Upper lobe of left lung (tissue), 6 donors: Measurements from ENCODE around the gene FBXO5. TPM values are rescaled to one million over a fixed set of nuclear protein-coding genes. Genes with fewer than 3 reads are reported as not detected.
A peak's percentile ranks its signal among the peaks of the same experiment; 100 is the strongest.
"Not testable (repeated sequence)": the region's sequence is repeated elsewhere in the genome, so short reads cannot be mapped to it uniquely, and the experiment has no call there.

Experiments used
- ATAC-seq, 2 donors: fragments of 200-7000 bp; cut with Tn5 transposase; one replicate each; pipeline ENCODE4 v1.9.1; 2022; ENCODE audit warnings: mild to moderate bottlenecking in 2 of 2, moderate library complexity in 2 of 2; ENCODE audit not compliant: low FRiP score in 2 of 2
- DNase-seq, 2 donors: peaks; one replicate each; pipeline ENCODE4 v3.0.0-alpha.2; 2019 to 2020
- H3K27ac ChIP-seq, 4 donors: fragments of 200-600 bp; sonication (generic); one replicate each; pipeline ENCODE4 v1.5.1; 2016 to 2019
- H3K27me3 ChIP-seq, 4 donors: fragments of 200-600 bp; sonication (generic); one replicate each; pipeline ENCODE4 v1.5.1; 2017 to 2019
- H3K36me3 ChIP-seq, 4 donors: fragments of 200-600 bp; sonication (generic); one replicate each; pipeline ENCODE4 v1.5.1; 2016 to 2019
- H3K4me1 ChIP-seq, 4 donors: fragments of 200-600 bp; sonication (generic); one replicate each; pipeline ENCODE4 v1.5.1; 2018 to 2019
- H3K4me3 ChIP-seq, 4 donors: fragments of 200-600 bp; sonication (generic); one replicate each; pipeline ENCODE4 v1.5.1; 2017 to 2019; ENCODE audit warnings: mild to moderate bottlenecking in 2 of 4, moderate library complexity in 1 of 4
- H3K9me3 ChIP-seq, 4 donors: fragments of 200-600 bp; sonication (generic); one replicate each; pipeline ENCODE4 v1.5.1; 2018 to 2019
- CTCF ChIP-seq, 6 experiments: fragments of 450-650 bp in 4 of 6; fragments of 200-600 bp in 2 of 6; sonication (generic) in 2 of 6; IDR thresholded peaks; one replicate each; pipeline ENCODE4 v1.5.1; 2016 to 2019; ENCODE audit warnings: antibody characterized with exemption in 6 of 6
- EP300 ChIP-seq, 4 donors: sonication (generic); formaldehyde crosslinking; IDR thresholded peaks; one replicate each; pipeline ENCODE4 v1.5.1; 2017; ENCODE audit warnings: antibody characterized with exemption in 4 of 4, control low read depth in 2 of 4
- POLR2A ChIP-seq, 4 donors: fragments of 450-650 bp; IDR thresholded peaks; one replicate each; pipeline ENCODE4 v1.5.1; 2016 to 2017; ENCODE audit warnings: antibody characterized with exemption in 4 of 4, mild to moderate bottlenecking in 2 of 4
- POLR2AphosphoS5 ChIP-seq, 2 donors: sonication (generic); formaldehyde crosslinking; IDR thresholded peaks; one replicate each; pipeline ENCODE4 v1.5.1; 2017; ENCODE audit warnings: antibody characterized with exemption in 2 of 2
- WGBS, 2 donors: methylation state at CpG; one replicate each; pipeline ENCODE4 v1.1.5; 2017 to 2018; 5-methylcytosine and 5-hydroxymethylcytosine counted together
- total RNA-seq, 6 donors: library from RNA; depleted of rRNA in 4 of 6; stranded (reverse); fragments of >200 nt in 4 of 6; gene quantifications; one replicate each; pipeline versions ENCODE4 v1.1.0 to v1.2.1, GENCODE V29; 2016 to 2021
- donor health status: DM: no; HTN: no; CAD: no; lungs with moderate emphysema.
- donor health status: DM: no; HTN: yes; CAD: no; lungs with severe emphysema.

The FBXO5 gene
- total RNA-seq, 6 donors from 2014 or later: 1.7 to 6.0 (median 4.8) TPM

- Histone ChIP-seq H3K4me1 (no peaks in the 10 kb centered on the region), H3K27me3 (no peaks in the 10 kb centered on the region), H3K27ac (no peak overlapping the region), H3K4me3 (no peak overlapping the region), H3K9me3 (no peaks in the 10 kb centered on the region), H3K36me3 (peaks cover 9 to 56% (median 24%) of the 10 kb centered on the region in 4 donors)
- DNase-seq (no peak), ATAC-seq (no peak)
- 95 to 97% methylated on average over 6 of the region's 6 CpGs for WGBS, 2 donors
- TF ChIP-seq EP300 (IDR thresholded peaks at IDR 0.05): no peak
- TF ChIP-seq CTCF (IDR thresholded peaks at IDR 0.05): no peak
- no peak for TF ChIP-seq POLR2A (IDR thresholded peaks at IDR 0.05)
- no peak for TF ChIP-seq POLR2AphosphoS5 (IDR thresholded peaks at IDR 0.05)
These were observed 13.0 kb downstream of the FBXO5 start for GRCh38 chr6:152969688-152970418.

GRCh38 chr6:152966168-152966894 lies 16.5 kb downstream of the FBXO5 start:
- H3K4me1 ChIP-seq, H3K27me3 ChIP-seq, ATAC-seq, H3K27ac ChIP-seq, H3K9me3 ChIP-seq, H3K4me3 ChIP-seq: not testable (repeated sequence)
- DNase-seq: peak in 1 of 2 donors; percentile 65
- 87 to 96% methylated on average over 15 of the region's 15 CpGs for WGBS, 2 donors
- H3K36me3 ChIP-seq: peaks cover 0 to 21% (median 13%) of the 10 kb centered on the region in 4 donors

GRCh38 chr6:152959333-152959732 lies 23.5 kb downstream of the FBXO5 start:
- DNase-seq: peak in 1 of 2 donors; percentile 39
- 90 to 93% methylated on average over 24 of the region's 24 CpGs for WGBS, 2 donors
- H3K27me3 ChIP-seq: no peaks in the 10 kb centered on the region
- no peaks in the 10 kb centered on the region for H3K36me3 ChIP-seq
- no peak overlapping the region for H3K27ac ChIP-seq
- H3K9me3 ChIP-seq: no peaks in the 10 kb centered on the region
- no peaks in the 10 kb centered on the region for H3K4me1 ChIP-seq
- TF ChIP-seq CTCF (IDR thresholded peaks at IDR 0.05) (no peak), POLR2AphosphoS5 (IDR thresholded peaks at IDR 0.05) (no peak), POLR2A (IDR thresholded peaks at IDR 0.05) (no peak)
- ATAC-seq: no peak
- no peak overlapping the region for H3K4me3 ChIP-seq

GRCh38 chr6:152957796-152958195 lies 25.0 kb downstream of the FBXO5 start:
- no peak for ATAC-seq
- no peak overlapping the region for H3K4me3 ChIP-seq
- no peak for DNase-seq
- H3K36me3 ChIP-seq: no peaks in the 10 kb centered on the region
- TF ChIP-seq EP300 (IDR thresholded peaks at IDR 0.05) (no peak), POLR2A (IDR thresholded peaks at IDR 0.05) (no peak), CTCF (IDR thresholded peaks at IDR 0.05) (no peak), POLR2AphosphoS5 (IDR thresholded peaks at IDR 0.05) (no peak)
- no peaks in the 10 kb centered on the region for H3K4me1 ChIP-seq
- no peaks in the 10 kb centered on the region for H3K27me3 ChIP-seq
- 68 to 83% methylated on average over 1 of the region's 1 CpG for WGBS, 2 donors
- H3K27ac ChIP-seq: no peak overlapping the region
- H3K9me3 ChIP-seq: no peaks in the 10 kb centered on the region

GRCh38 chr6:152954443-152954842 lies 28.4 kb downstream of the FBXO5 start:
- no peak for DNase-seq
- TF ChIP-seq CTCF (IDR thresholded peaks at IDR 0.05): no peak
- no peak for TF ChIP-seq EP300 (IDR thresholded peaks at IDR 0.05)
- TF ChIP-seq POLR2AphosphoS5 (IDR thresholded peaks at IDR 0.05): no peak
- no peak for TF ChIP-seq POLR2A (IDR thresholded peaks at IDR 0.05)
- no peak for ATAC-seq
- Histone ChIP-seq H3K36me3 (no peaks in the 10 kb centered on the region), H3K4me1 (no peaks in the 10 kb centered on the region), H3K9me3 (no peaks in the 10 kb centered on the region), H3K4me3 (no peak overlapping the region), H3K27ac (no peak overlapping the region), H3K27me3 (no peaks in the 10 kb centered on the region)
- WGBS, 2 donors: 67 to 73% methylated on average over 3 of the region's 3 CpGs
